ENCODE measurements around the gene CTAGE9. TPM values are rescaled to one million over a fixed set of nuclear protein-coding genes. Genes with fewer than 3 reads are reported as not detected.

Gene CTAGE9
- total and polyA plus RNA-seq, 8 donors, result not detected

- DNase-seq (no peak), ATAC-seq (no peak), FAIRE-seq (no peak)
- Histone ChIP-seq H3K27me3 (no peaks in the 10 kb centered on the region), H3K4me3 (no peak overlapping the region), H3K9me3 (no peaks in the 10 kb centered on the region), H3K36me3 (no peaks in the 10 kb centered on the region), H3K4me1 (no peaks in the 10 kb centered on the region), H3K27ac (no peak overlapping the region)
- 90 to 95% methylated on average over 4 of the region's 4 CpGs for WGBS, 2 donors
- intact Hi-C loops (cut with DNase I), result no loop called here
- TF ChIP-seq CTCF (IDR thresholded peaks at IDR 0.05), result no peak
These were observed 25.5 kb downstream of the CTAGE9 start for GRCh38 chr6:131685266-131685780.

GRCh38 chr6:131683479-131683878 is 27.3 kb downstream of the CTAGE9 start:
- Histone ChIP-seq H3K36me3 (no peaks in the 10 kb centered on the region), H3K9me3 (no peaks in the 10 kb centered on the region), H3K27ac (no peak overlapping the region), H3K27me3 (no peaks in the 10 kb centered on the region), H3K4me1 (no peaks in the 10 kb centered on the region), H3K4me3 (no peak overlapping the region)
- DNase-seq (no peak), FAIRE-seq (no peak), ATAC-seq (no peak)
- intact Hi-C loops (cut with DNase I), result no loop called here
- no peak for TF ChIP-seq CTCF (IDR thresholded peaks at IDR 0.05)
- WGBS, 2 donors, result 64 to 71% methylated on average over 6 of the region's 6 CpGs

GRCh38 chr6:131682442-131682841 is 28.4 kb downstream of the CTAGE9 start:
- FAIRE-seq, result no peak
- Histone ChIP-seq H3K9me3 (no peaks in the 10 kb centered on the region), H3K27me3 (no peaks in the 10 kb centered on the region), H3K4me3 (no peak overlapping the region), H3K4me1 (no peaks in the 10 kb centered on the region), H3K36me3 (no peaks in the 10 kb centered on the region), H3K27ac (no peak overlapping the region)
- no peak for DNase-seq
- intact Hi-C loops (cut with DNase I), result no loop called here
- WGBS, 2 donors, result 47 to 51% methylated on average over 2 of the region's 2 CpGs
- no peak for TF ChIP-seq CTCF (IDR thresholded peaks at IDR 0.05)
- ATAC-seq, result no peak

GRCh38 chr6:131681585-131681984 is 29.2 kb downstream of the CTAGE9 start:
- intact Hi-C loops (cut with DNase I), result no loop called here
- no peaks in the 10 kb centered on the region for H3K9me3 ChIP-seq
- no peaks in the 10 kb centered on the region for H3K27me3 ChIP-seq
- H3K27ac ChIP-seq, result no peak overlapping the region
- FAIRE-seq, result no peak
- no peaks in the 10 kb centered on the region for H3K36me3 ChIP-seq
- no peaks in the 10 kb centered on the region for H3K4me1 ChIP-seq
- DNase-seq, result no peak
- H3K4me3 ChIP-seq, result no peak overlapping the region
- ATAC-seq, result no peak
- TF ChIP-seq CTCF (IDR thresholded peaks at IDR 0.05), result no peak

- FAIRE-seq, result no peak
- WGBS, 2 donors, result 81 to 82% methylated on average over 2 of the region's 2 CpGs
- H3K4me3 ChIP-seq, result no peak overlapping the region
- ATAC-seq, result no peak
- intact Hi-C loops (cut with DNase I), result no loop called here
- no peak overlapping the region for H3K27ac ChIP-seq
- no peaks in the 10 kb centered on the region for H3K4me1 ChIP-seq
- no peak for TF ChIP-seq CTCF (IDR thresholded peaks at IDR 0.05)
- no peaks in the 10 kb centered on the region for H3K27me3 ChIP-seq
- no peaks in the 10 kb centered on the region for H3K36me3 ChIP-seq
- DNase-seq, result no peak
- H3K9me3 ChIP-seq, result no peaks in the 10 kb centered on the region
These were observed 29.9 kb downstream of the CTAGE9 start for GRCh38 chr6:131680868-131681267.
